Measurements from ENCODE around the gene MAFB.

GRCh38 chr20:40703975-40704530 lies 15.0 kb upstream of the MAFB start:
- TF ChIP-seq CTCF (conservative IDR thresholded peaks at IDR 0.05 in 1 of 2, IDR thresholded peaks at IDR 0.05 in 1 of 2; ENCODE audit: low read depth in 1 of 2, low read length in 2 of 2) (no peak), EZH2 (IDR thresholded peaks at IDR 0.05; ENCODE audit: low read length, missing control alignments) (no peak)

Data from fibroblast of lung (primary cell).